Activated naive CD4-positive, alpha-beta T cell (primary cell): ENCODE measurements around the gene INO80B.
"Not testable (repeated sequence)": the region's sequence is repeated elsewhere in the genome, so short reads cannot be mapped to it uniquely, and the experiment has no call there.

Source experiments
- DNase-seq, 4 experiments: peaks; one replicate each; lab custom pipeline; 2025; lab: John Stamatoyannopoulos, UW

The INO80B gene

GRCh38 chr2:74425523-74425922, 29.4 kb upstream of the INO80B start:
- DNase-seq, result no peak

DNA sequence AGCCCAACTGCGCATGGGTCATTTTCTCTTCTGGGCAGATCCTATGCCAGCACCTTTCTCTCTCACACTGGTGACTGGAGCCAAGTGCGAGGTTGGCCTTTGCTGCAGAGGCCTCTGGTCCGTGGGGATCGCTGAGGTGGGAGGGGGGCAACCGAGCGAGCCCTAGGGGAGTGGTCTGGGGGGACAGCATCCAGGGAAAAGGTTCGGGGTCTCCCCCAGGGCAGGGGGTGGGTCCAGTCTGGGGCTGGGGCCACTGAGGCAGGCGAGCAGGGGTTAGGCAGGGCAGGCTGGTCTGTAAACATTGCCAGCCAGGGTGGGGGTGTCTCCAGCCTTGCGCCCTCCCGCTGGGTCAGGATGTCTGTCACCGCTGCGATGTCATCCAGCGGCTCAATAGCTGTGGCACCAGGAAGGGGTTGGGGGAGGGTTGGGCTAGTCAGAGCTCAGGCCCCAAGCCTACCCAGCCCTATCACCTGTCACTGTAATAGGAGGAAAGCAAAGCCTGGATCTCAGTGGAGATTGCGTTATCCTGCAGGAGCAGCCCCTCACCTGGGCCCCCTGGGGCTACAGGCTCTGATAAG, 28.6 kb upstream of the INO80B start:
- no peak for DNase-seq

DNA sequence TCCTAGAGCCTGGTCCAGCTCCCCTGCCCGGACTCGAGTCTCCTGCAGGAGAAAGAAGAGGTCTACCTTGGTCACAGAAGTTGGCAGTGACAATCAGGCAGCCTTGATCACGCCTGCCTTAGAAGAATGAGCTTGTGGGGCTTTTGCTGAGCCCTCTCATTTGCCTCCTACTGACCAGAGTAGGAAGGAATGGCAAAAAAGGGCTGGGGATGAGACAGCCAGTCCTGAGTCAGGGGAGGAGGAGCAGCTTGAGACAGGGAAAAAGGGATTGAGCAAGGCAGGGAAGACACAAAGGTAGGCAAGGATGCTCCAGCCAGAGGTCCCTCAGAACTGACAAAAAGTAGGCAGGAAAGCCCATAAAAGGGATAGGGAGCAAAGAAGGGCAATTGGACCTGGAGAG, 27.3 kb upstream of the INO80B start:
- DNase-seq, result no peak

DNA sequence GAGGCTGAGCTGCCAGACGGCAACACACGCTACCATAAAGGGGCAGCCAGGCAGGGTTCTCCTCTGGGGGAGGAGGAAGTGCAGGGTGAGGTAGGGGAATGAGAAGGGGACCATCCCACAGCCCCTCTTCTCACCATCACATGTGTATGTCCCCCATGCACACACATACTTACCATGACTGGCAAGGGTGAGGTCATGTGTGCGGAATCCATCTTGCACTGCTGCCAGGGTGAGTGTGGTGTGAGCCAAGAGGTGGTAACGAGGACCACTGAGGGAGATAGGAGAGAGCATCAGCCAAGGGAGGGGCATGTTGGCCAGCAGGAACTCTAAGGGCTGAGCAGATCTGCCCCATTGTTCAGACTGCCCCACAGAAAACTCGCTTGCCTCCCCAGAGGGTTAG, 26.2 kb upstream of the INO80B start:
- no peak for DNase-seq

DNA sequence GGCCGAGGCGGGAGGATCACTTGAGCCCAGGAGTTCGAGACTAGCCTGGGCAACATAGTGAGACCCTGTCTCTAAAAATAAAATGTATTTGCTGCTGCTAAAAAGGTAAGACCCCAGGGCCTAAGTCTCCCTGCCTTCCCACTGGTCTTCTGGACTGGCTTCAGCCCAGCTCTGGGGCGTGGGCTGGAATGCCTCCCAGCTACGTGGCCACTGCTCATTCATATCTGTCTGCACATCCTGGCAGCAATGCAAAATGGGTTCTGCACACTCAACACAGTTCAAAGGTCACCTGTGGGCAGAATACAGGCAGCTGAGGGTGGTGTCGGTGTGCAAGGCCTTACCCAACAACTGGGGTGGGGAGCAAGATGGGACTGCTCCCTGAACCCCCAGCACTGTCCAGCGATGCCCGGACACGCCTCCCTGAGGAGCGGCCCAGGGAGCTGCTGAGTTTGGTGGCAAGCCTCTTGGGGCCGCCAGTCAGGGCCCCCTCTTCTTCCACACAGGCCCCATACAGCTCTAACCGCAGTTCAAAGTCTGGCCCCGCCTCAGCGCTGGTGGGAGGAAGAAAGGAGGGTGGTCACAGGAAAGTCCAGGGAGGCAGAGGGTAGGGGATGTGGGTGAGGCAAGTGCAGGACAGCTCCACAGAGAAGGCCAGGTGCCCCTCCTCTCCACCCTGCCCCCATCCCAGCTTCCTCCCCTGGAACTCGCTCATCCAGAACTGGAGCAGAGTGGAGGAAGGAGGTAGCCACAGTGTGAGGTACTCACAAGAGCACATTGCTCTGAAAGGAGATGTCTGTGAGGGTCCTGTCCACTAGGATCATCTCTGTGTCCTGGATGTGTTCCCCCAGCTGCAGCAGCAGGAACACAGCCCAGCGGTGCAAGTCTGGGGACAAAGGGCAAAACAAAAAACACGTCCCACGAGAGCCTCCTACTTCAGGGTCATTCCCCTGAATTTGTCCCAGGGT, 25.1 kb upstream of the INO80B start:
- DNase-seq, result no peak

DNA sequence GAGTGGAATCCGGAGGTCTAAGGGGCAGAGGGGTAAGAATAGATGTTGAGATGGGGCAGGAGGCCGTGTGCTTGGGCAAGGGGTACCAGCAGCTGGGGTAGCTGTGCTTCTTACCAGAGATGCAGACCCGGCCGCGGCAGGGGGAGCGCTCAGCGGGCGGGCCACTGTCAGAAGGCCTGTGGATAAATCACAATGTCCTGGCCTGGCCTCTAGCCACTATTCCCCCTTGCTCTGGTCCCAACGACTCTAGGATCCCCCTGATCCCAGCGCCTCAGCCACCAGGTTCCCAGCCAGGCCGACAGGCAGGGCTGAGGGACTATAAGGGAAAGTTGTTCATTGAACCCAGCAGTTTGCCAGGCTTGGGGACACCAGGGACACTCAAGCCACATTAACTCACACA, 24.4 kb upstream of the INO80B start:
- DNase-seq, result no peak

DNA sequence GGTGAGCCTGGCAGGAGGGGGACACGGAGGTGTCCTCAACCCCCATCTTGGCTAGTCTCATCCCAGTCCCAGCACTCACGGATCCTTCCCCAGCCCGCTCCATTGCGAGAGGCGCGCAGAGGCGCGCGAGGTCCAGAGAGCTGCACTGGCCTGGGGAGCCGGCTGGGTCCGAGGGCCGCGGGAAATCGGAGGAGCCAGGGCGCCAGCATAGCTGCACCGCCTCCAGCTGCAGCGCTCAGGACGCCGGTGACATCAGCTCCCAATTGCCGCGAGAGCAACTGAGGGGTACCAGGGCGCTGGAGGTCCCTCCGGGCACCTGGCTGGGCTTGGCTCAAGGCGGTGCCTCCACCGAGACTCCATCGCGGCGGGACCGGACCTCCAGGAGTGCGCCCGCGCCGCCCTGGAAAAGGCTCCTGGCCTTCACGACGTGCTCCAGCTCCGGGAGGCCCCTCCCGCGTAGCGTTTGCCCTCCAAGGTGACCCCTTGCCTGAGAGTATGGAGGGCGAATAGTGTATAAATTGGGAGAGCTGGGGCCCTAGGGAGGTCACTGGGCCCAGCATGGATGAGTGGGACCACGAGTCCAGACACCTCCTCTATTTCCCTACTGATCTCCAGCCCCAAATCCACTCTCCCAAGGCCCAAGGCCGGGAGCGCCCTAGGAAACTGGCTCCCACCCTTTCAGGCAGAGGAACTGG, 18.6 kb upstream of the INO80B start:
- no peak for DNase-seq

DNA sequence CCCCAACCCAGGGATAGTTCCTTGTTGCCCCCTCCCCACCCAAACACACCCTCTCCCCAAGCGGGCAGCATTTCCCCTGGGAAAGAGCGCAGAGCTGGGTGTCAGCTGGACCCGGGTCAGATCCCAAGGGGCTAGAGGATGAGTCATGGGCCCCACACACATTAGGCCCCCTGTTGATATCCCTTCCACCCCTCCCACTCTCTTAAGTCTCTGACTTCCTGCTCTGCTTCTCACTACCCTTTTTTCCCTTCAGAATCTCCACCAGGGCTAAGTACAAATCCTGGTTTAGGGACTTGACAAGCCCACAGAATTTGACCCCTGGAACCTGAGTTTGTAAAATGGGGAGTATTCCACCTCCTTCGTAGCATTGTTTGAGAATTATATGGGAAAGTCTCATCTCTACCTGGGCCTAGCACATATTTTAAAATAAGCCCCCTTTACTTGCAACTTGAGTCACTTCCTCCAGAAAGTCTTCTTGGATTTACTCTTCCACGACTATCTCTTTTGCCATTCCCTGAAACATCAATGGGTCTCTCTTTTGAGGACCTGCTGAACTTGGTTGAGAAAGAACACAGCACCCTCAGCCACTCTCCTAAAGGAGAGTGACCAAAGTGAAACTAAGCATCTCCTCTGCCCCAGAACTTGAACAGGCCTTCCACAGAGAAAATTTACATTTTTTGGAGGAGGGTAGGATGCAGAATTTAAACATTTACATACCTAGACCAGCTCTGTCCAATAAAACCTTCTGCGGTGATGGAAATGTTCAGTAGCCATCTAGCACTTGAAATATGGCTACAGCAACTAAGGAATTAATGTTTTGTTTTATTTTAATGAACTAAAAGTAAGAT, 17.8 kb upstream of the INO80B start:
- DNase-seq, result no peak

DNA sequence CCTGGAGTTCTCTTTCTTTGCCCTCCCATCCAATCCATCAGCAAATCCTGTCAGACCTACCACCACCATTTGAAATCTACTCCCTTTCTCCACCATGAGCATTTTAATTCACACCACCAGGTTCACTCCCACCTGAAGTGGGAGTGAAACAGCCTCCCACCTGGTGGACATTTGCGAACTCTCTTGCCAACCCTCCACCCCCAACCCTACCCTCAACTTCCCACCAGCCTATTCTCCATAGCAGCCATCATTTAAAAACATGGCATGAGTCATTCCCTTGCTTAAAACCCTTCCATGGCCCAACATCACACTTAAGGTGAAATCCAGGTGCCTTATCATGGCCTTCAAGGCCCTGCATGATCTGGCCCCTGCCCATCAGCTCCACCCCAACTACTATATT, 16.6 kb upstream of the INO80B start:
- DNase-seq, result no peak

DNA sequence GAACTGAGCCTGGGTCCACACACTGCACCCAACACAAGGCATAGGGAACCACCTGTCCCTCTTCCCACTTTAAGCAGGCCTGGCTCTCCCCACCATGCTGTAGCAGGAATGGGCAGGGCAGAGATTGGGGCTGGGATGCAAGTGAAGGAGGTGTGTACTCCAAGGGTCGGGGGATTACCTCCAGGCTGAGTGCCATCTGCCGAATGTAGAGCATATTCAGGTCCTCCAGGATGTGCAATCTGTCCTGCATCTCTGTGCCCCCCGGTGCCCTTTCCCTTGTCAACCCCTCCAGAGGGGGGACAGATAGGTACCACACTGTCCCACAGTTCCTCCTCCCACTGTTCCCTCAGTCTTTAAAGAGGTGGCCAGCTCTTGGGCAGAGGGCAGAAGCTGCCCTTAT, 15.5 kb upstream of the INO80B start:
- no peak for DNase-seq

DNA sequence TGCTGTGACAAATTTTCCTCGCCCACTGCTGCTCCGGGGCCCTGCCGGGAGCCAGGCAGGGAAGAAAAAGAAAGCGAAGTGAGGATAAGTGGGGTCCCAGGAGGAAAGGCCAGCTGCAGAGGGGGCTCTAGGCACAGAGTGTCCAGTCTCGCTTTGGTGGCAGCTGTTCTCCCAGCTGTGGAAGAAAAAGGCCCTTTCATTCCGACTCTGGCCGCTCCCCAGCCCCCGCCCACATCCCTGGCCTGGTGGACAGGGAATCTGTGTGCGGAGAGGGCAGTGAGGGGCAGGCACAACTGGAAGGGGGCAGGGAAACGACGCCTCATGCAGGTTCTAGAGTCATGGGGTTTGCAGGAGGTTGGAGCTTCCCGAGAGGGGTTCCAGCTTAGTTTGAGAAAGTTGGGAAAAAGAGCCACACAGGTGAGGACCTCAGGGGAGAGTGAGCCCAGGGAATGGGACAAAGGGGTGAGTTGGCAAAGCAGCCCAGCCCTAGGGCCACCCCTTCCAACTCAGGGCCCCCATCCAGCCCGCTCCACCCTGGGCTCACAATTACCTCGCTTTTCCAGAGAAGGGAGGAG, 15.0 kb upstream of the INO80B start:
- no peak for DNase-seq

GRCh38 chr2:74440378-74441169, 14.3 kb upstream of the INO80B start:
- peak in 1 of 4 experiments; percentile 18 for DNase-seq

- no peak for DNase-seq
Observed at GRCh38 chr2:74441170-74441689, 13.7 kb upstream of the INO80B start.

- DNase-seq, result no peak
Observed at GRCh38 chr2:74441690-74442482, 13.0 kb upstream of the INO80B start, which contains the start of gene RTKN. Gene RTKN, minus strand, starts transcription at chr2:74441937. Its CDS starts 121 bp downstream, at chr2:74441816.

GRCh38 chr2:74442483-74443297, 12.2 kb upstream of the INO80B start:
- not testable (repeated sequence) for DNase-seq

DNA sequence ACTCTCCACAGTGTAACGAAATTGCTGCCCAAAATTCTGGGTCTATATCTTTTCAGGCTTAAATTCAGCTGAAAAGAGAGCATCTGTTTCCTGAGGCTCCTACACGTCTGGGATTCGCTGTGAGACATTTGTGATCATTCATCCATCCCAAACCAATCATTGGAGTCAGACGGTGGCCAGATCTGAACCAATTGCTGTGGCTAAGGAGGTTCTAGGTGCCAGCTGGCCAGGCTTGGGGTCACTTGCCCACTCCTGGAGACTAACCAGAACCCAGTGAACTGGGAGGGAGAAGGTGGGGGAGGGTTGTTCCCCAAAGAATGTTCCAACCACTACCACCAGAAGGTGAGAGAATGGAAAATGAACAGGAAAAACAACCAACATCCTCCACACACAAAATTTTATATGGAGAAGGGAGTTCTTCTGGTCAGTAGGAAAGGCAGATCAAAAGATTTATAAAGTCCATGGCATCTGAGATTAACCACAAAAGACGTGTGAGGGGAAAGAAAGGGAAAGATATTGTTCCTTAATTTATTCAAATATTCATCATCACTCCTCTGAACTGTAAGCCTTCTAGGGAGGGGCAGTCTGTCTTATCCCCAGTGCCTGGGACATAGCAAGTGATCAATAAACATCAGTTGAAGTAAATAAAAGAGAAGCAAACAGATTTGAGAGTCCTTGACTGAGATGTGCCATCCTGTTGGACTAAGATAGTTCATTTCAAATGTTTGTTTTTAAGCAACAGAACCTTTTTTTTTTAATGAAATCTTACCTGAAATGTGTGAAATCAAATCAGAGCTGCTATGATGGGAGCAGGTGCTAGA, 10.2 kb upstream of the INO80B start:
- no peak for DNase-seq

- no peak for DNase-seq
Observed at GRCh38 chr2:74447230-74447999, 7.5 kb upstream of the INO80B start.
